Muscle of leg (tissue), 11 donors: Measurements from ENCODE around the gene CCDC9. TPM values are rescaled to one million over a fixed set of nuclear protein-coding genes. Genes with fewer than 3 reads are reported as not detected.

ENCODE experiments used
- DNase-seq: peaks from one replicate; pipeline ENCODE4 v3.0.0; 2013
- H3K27ac ChIP-seq: one replicate; pipeline ENCODE4 v1.5.1; 2013; ENCODE audit warnings: mild to moderate bottlenecking, low read length, control low read depth
- H3K27me3 ChIP-seq: one replicate; pipeline ENCODE4 v1.6.1; 2013; ENCODE audit warnings: low read length; ENCODE audit not compliant: control insufficient read depth, insufficient read depth
- H3K36me3 ChIP-seq: one replicate; pipeline ENCODE4 v1.6.1; 2013; ENCODE audit warnings: low read length; ENCODE audit not compliant: control insufficient read depth, insufficient read depth
- H3K4me1 ChIP-seq: one replicate; pipeline ENCODE4 v1.6.1; 2013; ENCODE audit warnings: low read length; ENCODE audit not compliant: control insufficient read depth, insufficient read depth
- H3K4me3 ChIP-seq: one replicate; pipeline ENCODE4 v1.5.1; 2013; ENCODE audit warnings: low read length, control low read depth
- H3K9me3 ChIP-seq: replicated peaks from 2 replicates; pipeline ENCODE4 v1.6.1; 2013; ENCODE audit warnings: low read depth, low read length; ENCODE audit not compliant: control insufficient read depth
- WGBS: methylation state at CpG from one replicate; pipeline ENCODE4 v1.1.5; 2013; ENCODE audit warnings: missing lambda C conversion rate; ENCODE audit not compliant: insufficient coverage; 5-methylcytosine and 5-hydroxymethylcytosine counted together
- polyA plus RNA-seq, 8 donors: library from polyadenylated mRNA; unstranded; fragments of 120-200 nt; gene quantifications; one replicate each; pipeline versions ENCODE4 v1.2.1 to v1.2.3, GENCODE V29; 2013; ENCODE audit warnings: inconsistent platforms in 1 of 8, low replicate concordance in 1 of 8; ENCODE audit not compliant: insufficient read length in 8 of 8, insufficient read depth in 1 of 8
- total RNA-seq: library from RNA; stranded (reverse); fragments of 120-200 nt; gene quantifications from one replicate; pipeline ENCODE4 v1.2.4, GENCODE V29; 2013

Gene CCDC9
- total and polyA plus RNA-seq, 9 donors: 7.1 to 28.2 (median 22.0) TPM

- Histone ChIP-seq H3K27me3 (peaks cover 4% of the 10 kb centered on the region), H3K36me3 (no peaks in the 10 kb centered on the region), H3K9me3 (no peaks in the 10 kb centered on the region), H3K4me3 (no peak overlapping the region), H3K27ac (no peak overlapping the region), H3K4me1 (no peaks in the 10 kb centered on the region)
- WGBS: 83% methylated on average over 3 of the region's 10 CpGs
- DNase-seq: no peak
These were observed 57.5 kb downstream of the CCDC9 start for GRCh38 chr19:47313754-47314295.

GRCh38 chr19:47315125-47315821 is 58.9 kb downstream of the CCDC9 start:
- Histone ChIP-seq H3K4me3 (no peak overlapping the region), H3K9me3 (no peaks in the 10 kb centered on the region), H3K4me1 (no peaks in the 10 kb centered on the region), H3K27ac (peak overlapping the region; percentile 65), H3K27me3 (peaks cover 4% of the 10 kb centered on the region), H3K36me3 (no peaks in the 10 kb centered on the region)
- WGBS: 37% methylated on average over 8 of the region's 12 CpGs
- DNase-seq: peak; percentile 86

- 83% methylated on average over 1 of the region's 4 CpGs for WGBS
- H3K9me3 ChIP-seq: no peaks in the 10 kb centered on the region
- H3K36me3 ChIP-seq: no peaks in the 10 kb centered on the region
- H3K4me3 ChIP-seq: no peak overlapping the region
- no peak for DNase-seq
- peaks cover 4% of the 10 kb centered on the region for H3K27me3 ChIP-seq
- H3K27ac ChIP-seq: no peak overlapping the region
- H3K4me1 ChIP-seq: no peaks in the 10 kb centered on the region
These were observed 60.2 kb downstream of the CCDC9 start for GRCh38 chr19:47316513-47316912.

GRCh38 chr19:47319923-47320871 is 63.9 kb downstream of the CCDC9 start:
- H3K36me3 ChIP-seq: no peaks in the 10 kb centered on the region
- H3K4me3 ChIP-seq: no peak overlapping the region
- H3K27me3 ChIP-seq: peaks cover 3% of the 10 kb centered on the region
- DNase-seq: no peak
- H3K4me1 ChIP-seq: no peaks in the 10 kb centered on the region
- no peaks in the 10 kb centered on the region for H3K9me3 ChIP-seq
- no peak overlapping the region for H3K27ac ChIP-seq
- WGBS: 94% methylated on average over 42 of the region's 46 CpGs

Other genes starting within 250 kb of the CCDC9 start
- 0.31 TPM for gene NPAS1, start 236.7 kb upstream of the CCDC9 start, total RNA-seq
- gene NPAS1, start 236.7 kb upstream of the CCDC9 start, polyA plus RNA-seq: 1 to 10 TPM; 1.1 to 7.1 (median 2.2) TPM
- 9.8 TPM for gene TMEM160, start 207.9 kb upstream of the CCDC9 start, total RNA-seq
- gene TMEM160, start 207.9 kb upstream of the CCDC9 start, polyA plus RNA-seq: 10 to 100 TPM in 7 of 8 donors, 1 to 10 TPM in 1; 9.1 to 15.1 (median 11.7) TPM
- gene ZC3H4, start 142.7 kb upstream of the CCDC9 start, total RNA-seq: 11.8 TPM
- 10 to 100 TPM; 18.8 to 34.3 (median 25.6) TPM for gene ZC3H4, start 142.7 kb upstream of the CCDC9 start, polyA plus RNA-seq
- gene SAE1, start 125.7 kb upstream of the CCDC9 start, total RNA-seq: 77.6 TPM
- gene SAE1, start 125.7 kb upstream of the CCDC9 start, polyA plus RNA-seq: 100 to 1,000 TPM in 2 of 8 donors, 10 to 100 TPM in 6; 75.8 to 103 (median 92.2) TPM
- 2.9 TPM for gene BBC3, start 25.3 kb upstream of the CCDC9 start, total RNA-seq
- 1 to 10 TPM; 2.7 to 3.8 (median 3.0) TPM for gene BBC3, start 25.3 kb upstream of the CCDC9 start, polyA plus RNA-seq
- gene INAFM1, start 18.4 kb downstream of the CCDC9 start, total RNA-seq: 6.1 TPM
- 10 to 100 TPM in 7 of 8 donors, 1 to 10 TPM in 1; 9.8 to 17.1 (median 13.8) TPM for gene INAFM1, start 18.4 kb downstream of the CCDC9 start, polyA plus RNA-seq
- gene C5AR1, start 53.3 kb downstream of the CCDC9 start, total RNA-seq: 0.53 TPM
- gene C5AR1, start 53.3 kb downstream of the CCDC9 start, polyA plus RNA-seq: 1 to 10 TPM; 1.2 to 3.6 (median 1.9) TPM
- gene C5AR2, start 75.7 kb downstream of the CCDC9 start, total RNA-seq: 0.40 TPM
- under 1 TPM; 0.21 to 0.68 (median 0.39) TPM for gene C5AR2, start 75.7 kb downstream of the CCDC9 start, polyA plus RNA-seq
- gene DHX34, start 92.8 kb downstream of the CCDC9 start, total RNA-seq: 7.9 TPM
- 10 to 100 TPM in 7 of 8 donors, 1 to 10 TPM in 1; 9.1 to 13.6 (median 11.7) TPM for gene DHX34, start 92.8 kb downstream of the CCDC9 start, polyA plus RNA-seq
- gene MEIS3, start 163.0 kb downstream of the CCDC9 start, total RNA-seq: 9.2 TPM
- 10 to 100 TPM in 2 of 8 donors, 1 to 10 TPM in 6; 7.3 to 11.5 (median 9.7) TPM for gene MEIS3, start 163.0 kb downstream of the CCDC9 start, polyA plus RNA-seq
- gene SLC8A2, start 215.4 kb downstream of the CCDC9 start, total RNA-seq: 0.04 TPM
- gene SLC8A2, start 215.4 kb downstream of the CCDC9 start, polyA plus RNA-seq: under 1 TPM; 0.11 to 0.49 (median 0.26) TPM
- gene KPTN, start 227.7 kb downstream of the CCDC9 start, total RNA-seq: 5.4 TPM
- gene KPTN, start 227.7 kb downstream of the CCDC9 start, polyA plus RNA-seq: 10 to 100 TPM in 2 of 8 donors, 1 to 10 TPM in 6; 7.8 to 12.0 (median 8.9) TPM